Stimulated activated CD8-positive, alpha-beta memory T cell treated with anti-CD3 and anti-CD28 coated beads, Interleukin-15, amount 100 ng/mL, for 1 hour (primary cell): ENCODE data around the gene MEX3B.
"Not testable (repeated sequence)": the region's sequence is repeated elsewhere in the genome, so short reads cannot be mapped to it uniquely, and the experiment has no call there.

Experiments used
- DNase-seq: peaks from one replicate; pipeline ENCODE4 v3.0.0-alpha.2; 2020; ENCODE audit warnings: low read depth

Gene MEX3B

DNA sequence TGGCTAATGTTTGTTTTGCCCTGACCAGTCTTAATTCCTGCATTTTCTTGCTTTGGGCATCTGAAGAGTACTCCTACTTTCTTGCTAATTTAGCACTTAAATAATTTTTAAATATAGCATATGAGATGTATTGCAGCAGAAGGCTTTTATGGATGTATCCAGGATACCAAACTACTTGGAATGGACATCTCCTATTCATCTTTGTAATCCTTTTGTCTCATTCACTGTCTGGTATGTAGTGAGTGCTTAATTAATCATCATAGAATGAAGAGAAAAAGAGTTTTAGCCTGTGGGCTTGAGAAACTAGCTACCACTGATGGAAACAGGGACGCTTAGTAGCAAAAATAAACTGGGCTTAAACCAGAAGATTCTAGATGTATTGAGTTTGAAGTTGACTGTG lies 40.6 kb downstream of the MEX3B start:
- no peak for DNase-seq

GRCh38 chr15:82003916-82004315 lies 41.9 kb downstream of the MEX3B start:
- no peak for DNase-seq

DNA sequence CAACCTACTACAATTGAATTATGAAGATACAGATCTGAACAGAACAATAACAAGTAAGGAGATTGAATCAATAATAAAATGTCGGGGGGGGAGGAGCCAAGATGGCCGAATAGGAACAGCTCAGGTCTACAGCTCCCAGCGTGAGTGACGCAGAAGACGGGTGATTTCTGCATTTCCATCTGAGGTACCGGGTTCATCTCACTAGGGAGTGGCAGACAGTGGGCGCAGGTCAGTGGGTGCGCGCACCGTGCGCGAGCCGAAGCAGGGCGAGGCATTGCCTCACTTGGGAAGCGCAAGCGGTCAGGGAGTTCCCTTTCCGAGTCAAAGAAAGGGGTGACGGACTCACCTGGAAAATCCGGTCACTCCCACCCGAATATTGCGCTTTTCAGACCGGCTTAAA lies 50.7 kb downstream of the MEX3B start:
- not testable (repeated sequence) for DNase-seq

GRCh38 chr15:81992523-81992922 lies 53.3 kb downstream of the MEX3B start:
- DNase-seq, result no peak
